BLaER1 (cell line): Measurements from ENCODE around the gene PCDHGB6.

ENCODE experiments used
- H3K27ac ChIP-seq: shearing (Covaris generic); formaldehyde crosslinking; 2 replicates; pipeline ENCODE4 v1.8.1; 2022
- H3K27me3 ChIP-seq: shearing (Covaris generic); formaldehyde crosslinking; 2 replicates; pipeline ENCODE4 v1.8.1; 2022
- H3K36me3 ChIP-seq: shearing (Covaris generic); formaldehyde crosslinking; 2 replicates; pipeline ENCODE4 v1.8.1; 2022
- H3K4me1 ChIP-seq: shearing (Covaris generic); formaldehyde crosslinking; 2 replicates; pipeline ENCODE4 v1.8.1; 2022
- H3K4me2 ChIP-seq: shearing (Covaris generic); formaldehyde crosslinking; 2 replicates; pipeline ENCODE4 v1.8.1; 2022
- H3K4me3 ChIP-seq: shearing (Covaris generic); formaldehyde crosslinking; 2 replicates; pipeline ENCODE4 v1.8.1; 2022
- H3K9ac ChIP-seq: shearing (Covaris generic); formaldehyde crosslinking; 2 replicates; pipeline ENCODE4 v1.8.1; 2022
- H3K9me3 ChIP-seq: shearing (Covaris generic); formaldehyde crosslinking; 2 replicates; pipeline ENCODE4 v1.8.1; 2022
- H4K20me1 ChIP-seq: shearing (Covaris generic); formaldehyde crosslinking; 2 replicates; pipeline ENCODE4 v1.8.1; 2022
- Cebpa-rat ChIP-seq: shearing (Covaris generic); IDR thresholded peaks from 2 replicates; pipeline ENCODE4 v1.8.1; 2022

PCDHGB6 gene

GRCh38 chr5:141439411-141440141, 31.8 kb downstream of the PCDHGB6 start:
- Histone ChIP-seq H3K9ac (no peak overlapping the region), H3K4me2 (no peak overlapping the region), H3K4me1 (no peaks in the 10 kb centered on the region), H3K27me3 (no peaks in the 10 kb centered on the region), H3K9me3 (peaks cover 50% of the 10 kb centered on the region), H3K27ac (no peak overlapping the region), H3K4me3 (no peak overlapping the region), H4K20me1 (no peaks in the 10 kb centered on the region), H3K36me3 (peaks cover 20% of the 10 kb centered on the region)
- no peak for TF ChIP-seq Cebpa-rat

GRCh38 chr5:141440341-141440740, 32.5 kb downstream of the PCDHGB6 start:
- Histone ChIP-seq H3K4me3 (no peak overlapping the region), H3K27ac (no peak overlapping the region), H3K27me3 (no peaks in the 10 kb centered on the region), H3K9ac (no peak overlapping the region), H3K36me3 (peaks cover 20% of the 10 kb centered on the region), H3K4me2 (no peak overlapping the region), H4K20me1 (no peaks in the 10 kb centered on the region), H3K4me1 (no peaks in the 10 kb centered on the region), H3K9me3 (peaks cover 50% of the 10 kb centered on the region)
- no peak for TF ChIP-seq Cebpa-rat

DNA sequence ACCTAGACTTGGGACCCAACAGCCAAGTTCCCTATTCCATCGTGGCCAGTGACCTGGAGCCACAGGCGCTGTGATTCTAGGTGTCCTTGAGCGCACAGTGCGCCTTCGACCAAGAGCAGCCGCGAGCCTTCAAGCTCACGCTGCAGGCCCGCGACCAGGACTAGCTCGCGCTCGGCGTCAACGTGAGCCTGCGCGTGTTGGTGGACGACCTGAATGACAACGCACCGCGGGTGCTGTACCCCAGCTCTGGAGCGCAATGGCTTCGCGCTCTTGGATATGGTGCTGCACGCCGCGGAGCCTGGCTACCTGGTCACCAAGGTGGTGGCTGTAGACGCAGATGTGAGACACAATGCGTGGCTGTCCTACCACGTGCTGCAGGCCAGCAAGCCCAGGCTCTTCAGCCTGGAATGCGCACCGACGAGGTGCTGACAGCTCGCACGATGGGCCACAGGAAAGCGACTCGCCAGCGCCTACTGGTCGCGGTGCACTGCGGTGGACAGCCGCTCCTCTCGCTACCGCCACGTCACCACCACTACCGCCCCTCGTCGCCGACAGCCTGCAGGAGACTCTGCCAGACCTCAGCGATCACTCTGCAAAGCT, 33.9 kb downstream of the PCDHGB6 start:
- Histone ChIP-seq H3K9ac (no peak overlapping the region), H3K4me2 (no peak overlapping the region), H3K36me3 (peaks cover 20% of the 10 kb centered on the region), H3K27me3 (no peaks in the 10 kb centered on the region), H3K9me3 (peaks cover 40% of the 10 kb centered on the region), H4K20me1 (no peaks in the 10 kb centered on the region), H3K4me3 (no peak overlapping the region), H3K27ac (no peak overlapping the region), H3K4me1 (no peaks in the 10 kb centered on the region)
- TF ChIP-seq Cebpa-rat, result no peak
